RWPE1 (cell line): ENCODE results near the gene EED.

Experiments used
- CTCF ChIA-PET: fragments of 350-600 bp; sonication (Branson Sonifier 250); formaldehyde crosslinking; extraction: SDS; loops from one replicate; lab custom pipeline; 2021; lab: Yijun Ruan, JAX
- POLR2A ChIA-PET: fragments of 400-600 bp; formaldehyde crosslinking; extraction: SDS; loops from one replicate; lab custom pipeline; 2020; ENCODE audit warnings: antibody characterized with exemption; ENCODE audit not compliant: low non-redundant PET; lab: Yijun Ruan, JAX
- DNase-seq: peaks from one replicate; pipeline ENCODE4 v3.0.0; 2012; ENCODE audit warnings: low spot score
- H3K27ac ChIP-seq: fragments of 450-650 bp; 2 replicates; pipeline ENCODE4 v1.5.1; 2017
- TF ChIP-seq, protein P1 (sequence below): fragments of 450-650 bp; conservative IDR thresholded peaks from 2 replicates; pipeline ENCODE4 v1.5.1; 2017; ENCODE audit warnings: low read depth, mild to moderate bottlenecking

Gene EED

GRCh38 chr11:86244522-86245368 is at the start of gene EED:
Gene EED, plus strand, starts transcription at chr11:86244753. Its CDS starts 477 bp downstream, at chr11:86245230.
- H3K27ac ChIP-seq = peak within 1 kb of the TSS; percentile 97
- CTCF ChIA-PET = interaction anchor here (0.6 kb wide), 3 partner anchors 29 to 331 kb away, joined by 3 read pairs; no protein-coding TSS in a partner anchor
- TF ChIP-seq, protein P1, sequence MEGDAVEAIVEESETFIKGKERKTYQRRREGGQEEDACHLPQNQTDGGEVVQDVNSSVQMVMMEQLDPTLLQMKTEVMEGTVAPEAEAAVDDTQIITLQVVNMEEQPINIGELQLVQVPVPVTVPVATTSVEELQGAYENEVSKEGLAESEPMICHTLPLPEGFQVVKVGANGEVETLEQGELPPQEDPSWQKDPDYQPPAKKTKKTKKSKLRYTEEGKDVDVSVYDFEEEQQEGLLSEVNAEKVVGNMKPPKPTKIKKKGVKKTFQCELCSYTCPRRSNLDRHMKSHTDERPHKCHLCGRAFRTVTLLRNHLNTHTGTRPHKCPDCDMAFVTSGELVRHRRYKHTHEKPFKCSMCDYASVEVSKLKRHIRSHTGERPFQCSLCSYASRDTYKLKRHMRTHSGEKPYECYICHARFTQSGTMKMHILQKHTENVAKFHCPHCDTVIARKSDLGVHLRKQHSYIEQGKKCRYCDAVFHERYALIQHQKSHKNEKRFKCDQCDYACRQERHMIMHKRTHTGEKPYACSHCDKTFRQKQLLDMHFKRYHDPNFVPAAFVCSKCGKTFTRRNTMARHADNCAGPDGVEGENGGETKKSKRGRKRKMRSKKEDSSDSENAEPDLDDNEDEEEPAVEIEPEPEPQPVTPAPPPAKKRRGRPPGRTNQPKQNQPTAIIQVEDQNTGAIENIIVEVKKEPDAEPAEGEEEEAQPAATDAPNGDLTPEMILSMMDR = no peak
- POLR2A ChIA-PET = interaction anchor here (0.5 to 0.6 kb wide), 2 partner anchors 22 to 74 kb away, joined by 3 read pairs; no protein-coding TSS in a partner anchor
- DNase-seq = peak; percentile 90

- ChIA-PET CTCF (interaction anchor here (0.7 to 1.4 kb wide), 2 partner anchors 153 to 1015 kb away, joined by 3 to 6 read pairs; no protein-coding TSS in a partner anchor), POLR2A (no interaction called here)
- H3K27ac ChIP-seq = no peak overlapping the region
- TF ChIP-seq, protein P1 = no peak
- DNase-seq = no peak
These were observed 49.6 kb upstream of the EED start for GRCh38 chr11:86194998-86195397.

DNA sequence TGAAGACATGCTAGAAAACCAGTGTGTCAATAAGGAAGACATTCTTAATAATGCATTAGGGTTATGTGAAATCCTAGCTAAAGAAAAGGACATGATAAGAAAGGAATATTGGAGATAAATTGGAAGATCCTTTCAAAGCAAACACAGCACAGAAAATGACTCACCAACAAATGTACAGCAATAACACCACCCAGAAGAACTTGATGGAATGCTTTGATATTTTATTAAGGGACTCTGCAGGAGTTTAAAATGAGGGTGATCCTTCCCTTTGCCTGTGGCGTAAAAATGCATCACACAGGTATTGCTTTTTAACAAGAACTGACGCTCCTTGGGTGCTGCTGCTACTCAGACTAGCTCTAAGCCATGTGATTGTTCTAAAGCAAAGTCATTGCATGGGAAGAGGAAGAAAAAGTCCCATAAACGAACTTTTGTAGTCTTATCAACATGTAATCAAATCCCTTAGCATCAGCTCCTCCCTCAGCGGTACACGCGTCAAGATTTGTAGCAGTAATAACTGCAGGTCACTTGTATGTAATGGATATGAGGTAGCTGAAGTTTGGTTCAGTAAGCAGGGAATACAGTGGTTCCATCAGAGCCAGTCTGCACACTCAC is 48.4 kb upstream of the EED start:
- POLR2A ChIA-PET = no interaction called here
- DNase-seq = no peak
- H3K27ac ChIP-seq = no peak overlapping the region
- CTCF ChIA-PET = interaction anchor here (1.2 to 1.4 kb wide), 2 partner anchors 155 to 235 kb away, joined by 3 to 6 read pairs; no protein-coding TSS in a partner anchor
- TF ChIP-seq, protein P1 = no peak

DNA sequence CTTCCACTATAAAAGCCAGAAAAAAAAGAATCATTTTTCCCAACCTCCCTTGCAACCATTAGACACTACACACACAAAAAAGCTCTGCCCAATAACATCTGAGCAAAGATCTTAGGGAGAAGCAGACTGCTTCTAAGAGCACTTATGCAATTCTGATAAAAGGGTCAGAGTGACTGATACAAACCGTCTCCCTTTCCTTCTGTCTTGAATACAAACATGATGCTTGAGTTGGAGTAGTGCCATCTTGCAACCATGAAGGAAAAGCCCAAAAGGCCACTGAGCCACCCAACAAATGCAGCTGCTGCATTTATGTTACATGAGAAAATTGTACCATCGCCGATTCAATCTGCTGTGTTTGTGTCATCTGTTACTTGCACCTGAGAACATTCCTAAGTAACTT is 47.6 kb upstream of the EED start:
- POLR2A ChIA-PET = no interaction called here
- TF ChIP-seq, protein P1 = no peak
- no peak for DNase-seq
- CTCF ChIA-PET = interaction anchor here (1.2 kb wide), 1 partner anchor 236 kb away, joined by 3 read pairs; no protein-coding TSS in a partner anchor
- no peak overlapping the region for H3K27ac ChIP-seq

DNA sequence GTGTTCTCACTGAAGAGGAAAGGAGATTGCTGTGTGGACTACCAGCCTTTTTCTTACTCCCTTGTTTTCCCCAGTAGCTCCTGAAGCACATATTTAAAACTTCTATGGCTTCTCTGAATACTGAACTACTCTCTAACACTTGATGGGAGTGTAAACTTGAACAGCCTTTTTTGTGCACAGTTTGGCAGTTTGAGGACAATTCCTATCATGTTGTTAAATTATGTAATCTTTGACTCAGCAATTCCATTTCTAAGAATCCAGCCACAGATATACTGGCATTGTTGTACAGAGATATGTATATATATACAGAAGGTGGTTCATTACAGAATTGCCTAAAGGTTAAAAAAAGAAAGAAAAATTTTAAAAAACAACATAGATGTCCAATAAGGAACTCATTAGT is 47.1 kb upstream of the EED start:
- ChIA-PET POLR2A (no interaction called here), CTCF (no interaction called here)
- DNase-seq = no peak
- H3K27ac ChIP-seq = no peak overlapping the region
- TF ChIP-seq, protein P1 = no peak

- TF ChIP-seq, protein P1 = no peak
- CTCF ChIA-PET = no interaction called here
- no peak for DNase-seq
- POLR2A ChIA-PET = no interaction called here
- no peak overlapping the region for H3K27ac ChIP-seq
These were observed 46.4 kb upstream of the EED start for GRCh38 chr11:86198139-86198538.
